IMR-90 (cell line): ENCODE results near the gene XAB2. TPM values are rescaled to one million over a fixed set of nuclear protein-coding genes. Genes with fewer than 3 reads are reported as not detected.

Experiments
- ATAC-seq: fragments of 200-7000 bp; cut with Tn5 transposase; 2 replicates; pipeline ENCODE4 v1.9.1; 2020; ENCODE audit warnings: low read depth, mild to moderate bottlenecking, moderate library complexity
- BruUV-seq: library from RNA; stranded (reverse); fragments of 400-500 nt; replicated peaks from 2 replicates; lab custom pipeline; 2021; lab: Mats Ljungman, UMichigan
- CTCF ChIA-PET: fragments of 300-600 bp; formaldehyde crosslinking; extraction: SDS; loops from one replicate; lab custom pipeline; 2021; ENCODE audit warnings: antibody characterized with exemption; lab: Yijun Ruan, JAX
- POLR2A ChIA-PET: fragments of 300-600 bp; sonication (Branson Sonifier 250); formaldehyde crosslinking; loops from one replicate; lab custom pipeline; 2022; ENCODE audit warnings: antibody characterized with exemption; ENCODE audit not compliant: unreplicated experiment; lab: Charles Lee
- DNase-seq: peaks from one replicate; pipeline ENCODE4 v3.0.0; 2013
- H2AFZ ChIP-seq: replicated peaks from 2 replicates; pipeline ENCODE3; 2013; ENCODE audit warnings: low read length, mild to moderate bottlenecking; ENCODE audit not compliant: poor library complexity
- H2AK5ac ChIP-seq: 2 replicates; pipeline ENCODE4 v1.6.1; 2013; ENCODE audit warnings: low read depth, low read length, inconsistent platforms
- H2AK9ac ChIP-seq: replicated peaks from 2 replicates; pipeline ENCODE3; 2013; ENCODE audit warnings: mild to moderate bottlenecking, low read depth, low read length, moderate library complexity; ENCODE audit not compliant: poor library complexity
- H2BK120ac ChIP-seq: 2 replicates; pipeline ENCODE4 v1.6.1; 2013; ENCODE audit warnings: low read depth, low read length, inconsistent platforms
- H2BK15ac ChIP-seq: 3 replicates; pipeline ENCODE4 v1.6.1; 2013; ENCODE audit warnings: low read depth, low read length, inconsistent platforms
- H2BK20ac ChIP-seq: 2 replicates; pipeline ENCODE4 v1.6.1; 2013; ENCODE audit warnings: low read depth, mild to moderate bottlenecking, inconsistent platforms, low read length, moderate library complexity
- H2BK5ac ChIP-seq: 2 replicates; pipeline ENCODE4 v1.6.1; 2013; ENCODE audit warnings: mild to moderate bottlenecking, low read depth, low read length, inconsistent platforms; ENCODE audit not compliant: poor library complexity, severe bottlenecking
- H3K14ac ChIP-seq: replicated peaks from 2 replicates; pipeline ENCODE4 v1.6.1; 2013; ENCODE audit warnings: low read depth, low read length, inconsistent platforms
- H3K18ac ChIP-seq: 2 replicates; pipeline ENCODE4 v1.6.1; 2013; ENCODE audit warnings: low read depth, low read length, control low read depth
- H3K23ac ChIP-seq: 2 replicates; pipeline ENCODE4 v1.6.1; 2013; ENCODE audit warnings: low read depth, low read length, inconsistent platforms
- H3K27ac ChIP-seq: 2 replicates; pipeline ENCODE4 v1.5.1; 2013; ENCODE audit warnings: mild to moderate bottlenecking, control low read depth, low read length; ENCODE audit not compliant: insufficient read depth
- H3K27me3 ChIP-seq: 2 replicates; pipeline ENCODE4 v1.6.1; 2013; ENCODE audit warnings: low read length; ENCODE audit not compliant: control insufficient read depth, insufficient read depth
- H3K36me3 ChIP-seq: 2 replicates; pipeline ENCODE4 v1.6.1; 2013; ENCODE audit warnings: low read length, mixed read lengths; ENCODE audit not compliant: control insufficient read depth, insufficient read depth
- H3K4ac ChIP-seq: 2 replicates; pipeline ENCODE4 v1.6.1; 2013; ENCODE audit warnings: low read depth, low read length, inconsistent platforms
- H3K4me1 ChIP-seq: 2 replicates; pipeline ENCODE4 v1.6.1; 2013; ENCODE audit warnings: low read length, mixed read lengths; ENCODE audit not compliant: control insufficient read depth, insufficient read depth
- H3K4me2 ChIP-seq: 2 replicates; pipeline ENCODE4 v1.6.1; 2013; ENCODE audit warnings: low read depth, mild to moderate bottlenecking, control low read depth, low read length, moderate library complexity
- H3K4me3 ChIP-seq: 2 replicates; pipeline ENCODE4 v1.5.1; 2013; ENCODE audit warnings: low read depth, mild to moderate bottlenecking, control low read depth, low read length, moderate library complexity; ENCODE audit not compliant: insufficient read depth
- H3K56ac ChIP-seq: 2 replicates; pipeline ENCODE4 v1.6.1; 2013; ENCODE audit warnings: low read length, inconsistent platforms; ENCODE audit not compliant: insufficient read depth; ENCODE audit errors: extremely low read depth
- H3K79me1 ChIP-seq, 2 experiments: 2 replicates each; pipeline ENCODE4 v1.6.1; 2013; ENCODE audit warnings: low read length in 2 of 2, inconsistent platforms in 1 of 2, low read depth in 1 of 2
- H3K9ac ChIP-seq: 2 replicates; pipeline ENCODE4 v1.6.1; 2013; ENCODE audit warnings: low read depth, low read length, control low read depth
- H3K9me1 ChIP-seq: 2 replicates; pipeline ENCODE4 v1.6.1; 2013; ENCODE audit warnings: low read length, inconsistent platforms; ENCODE audit not compliant: insufficient read depth
- H3K9me3 ChIP-seq: 2 replicates; pipeline ENCODE4 v1.6.1; 2013; ENCODE audit warnings: low read length; ENCODE audit not compliant: control insufficient read depth, insufficient read depth
- H4K20me1 ChIP-seq: 2 replicates; pipeline ENCODE4 v1.6.1; 2013; ENCODE audit warnings: low read length, inconsistent platforms; ENCODE audit not compliant: insufficient read depth
- H4K5ac ChIP-seq: 2 replicates; pipeline ENCODE4 v1.6.1; 2013; ENCODE audit warnings: mild to moderate bottlenecking, low read depth, low read length, control low read depth
- H4K8ac ChIP-seq, 2 experiments: 2 replicates each; pipeline ENCODE4 v1.6.1; 2013; ENCODE audit warnings: low read depth in 2 of 2, low read length in 2 of 2, control low read depth in 1 of 2, inconsistent platforms in 1 of 2
- H4K91ac ChIP-seq: 2 replicates; pipeline ENCODE4 v1.6.1; 2013; ENCODE audit warnings: low read depth, low read length, inconsistent platforms; ENCODE audit not compliant: insufficient read depth
- CHD1 ChIP-seq: IDR thresholded peaks from 2 replicates; pipeline ENCODE4 v1.6.1; 2012; ENCODE audit warnings: low read depth, low read length, improper control_type of control experiment
- ELK1 ChIP-seq: fragments of 150-350 bp; IDR thresholded peaks from 2 replicates; pipeline ENCODE4 v1.6.1; 2016; ENCODE audit warnings: low read depth, mild to moderate bottlenecking, low read length, moderate library complexity, borderline replicate concordance
- FOS ChIP-seq: fragments of 150-350 bp; IDR thresholded peaks from 2 replicates; pipeline ENCODE4 v1.6.1; 2016; ENCODE audit warnings: low read depth, low read length
- MAFK ChIP-seq: IDR thresholded peaks from 2 replicates; pipeline ENCODE4 v1.6.1; 2012; ENCODE audit warnings: low read depth, low read length, improper control_type of control experiment
- NFE2L2 ChIP-seq: fragments of 150-350 bp; IDR thresholded peaks from 2 replicates; pipeline ENCODE4 v1.6.1; 2016; ENCODE audit warnings: low read depth, mild to moderate bottlenecking, low read length
- RAD21 ChIP-seq: IDR thresholded peaks from 2 replicates; pipeline ENCODE4 v1.6.1; 2012; ENCODE audit warnings: low read length, improper control_type of control experiment
- WGBS, 2 experiments: methylation state at CpG; one replicate each; pipeline versions ENCODE4 v1.1.5 to v1.1.7; 2013; ENCODE audit warnings: missing lambda C conversion rate in 2 of 2; ENCODE audit not compliant: insufficient read length in 1 of 2; ENCODE audit errors: extremely low coverage in 2 of 2; 5-methylcytosine and 5-hydroxymethylcytosine counted together
- dilution Hi-C: fragments of 300-500 bp; cut with HindIII; formaldehyde crosslinking; loops from one replicate; pipeline ENCODE4 v1.14.3; 2018; ENCODE audit warnings: low sequenced_read_pairs; ENCODE audit not compliant: unreplicated experiment
- in situ Hi-C: fragments of 300-500 bp; cut with MboI; formaldehyde crosslinking; loops from 3 replicates; pipeline ENCODE4 v1.14.3; 2019; ENCODE audit warnings: low sequenced_read_pairs, inconsistent platforms, mixed read lengths
- intact Hi-C: fragments of 100-400 bp; cut with micrococcal nuclease; formaldehyde crosslinking; loops from 2 replicates; pipeline ENCODE4 v1.10.0; 2022
- microRNA-seq, 2 experiments: library from miRNA; stranded (forward) in 1 of 2; unstranded in 1 of 2; fragments of 10-50 nt in 1 of 2; fragments of <30 nt in 1 of 2; gene quantifications in 1 of 2; microRNA quantifications in 1 of 2; one replicate each; pipeline versions ENCODE3 to v1.1.0; 2013 to 2020; ENCODE audit not compliant: insufficient read depth in 1 of 2, insufficient read length in 1 of 2, unreplicated experiment in 1 of 2
- polyA plus RNA-seq, 3 experiments: library from polyadenylated mRNA; depleted of rRNA; stranded (reverse); fragments of >200 nt; gene quantifications; 2 replicates each; pipeline ENCODE4 v1.2.3, GENCODE V29; 2012; ENCODE audit warnings: low replicate concordance in 1 of 3
- small RNA-seq, 5 experiments: library from RNA; depleted of rRNA; stranded (forward); fragments of <200 nt; gene quantifications; one replicate each; pipeline ENCODE3, GENCODE V24; 2012
- total RNA-seq: library from RNA; depleted of rRNA; stranded (reverse); fragments of >200 nt; gene quantifications from 2 replicates; pipeline ENCODE4 v1.2.3, GENCODE V29; 2012; rRNA removed

The XAB2 gene
- total and polyA plus RNA-seq, 2 of the 4 experiments (the other 2 are of a cell fraction), result 29.9 to 34.4 TPM

GRCh38 chr19:7570761-7571160 is 58.6 kb downstream of the XAB2 start:
- no peak for TF ChIP-seq FOS
- no peak for TF ChIP-seq CHD1
- no peak for TF ChIP-seq RAD21
- TF ChIP-seq MAFK, result no peak
- TF ChIP-seq NFE2L2, result no peak
- no peak for TF ChIP-seq ELK1
- Histone ChIP-seq H3K9me1 (no peaks in the 10 kb centered on the region), H3K14ac (no peak overlapping the region), H3K9ac (no peak overlapping the region), H3K36me3 (no peaks in the 10 kb centered on the region), H3K4ac (no peak overlapping the region), H3K56ac (no peak overlapping the region), H3K27me3 (no peaks in the 10 kb centered on the region), H3K4me1 (no peaks in the 10 kb centered on the region), H4K5ac (no peak overlapping the region), H3K23ac (no peak overlapping the region), H3K18ac (no peak overlapping the region), H2AFZ (no peak overlapping the region), H4K20me1 (no peaks in the 10 kb centered on the region), H3K4me3 (no peak overlapping the region), H2AK5ac (no peak overlapping the region), H2BK15ac (no peak overlapping the region), H2BK5ac (no peak overlapping the region), H2BK120ac (no peak overlapping the region), H3K79me1 (no peaks in the 10 kb centered on the region), H4K91ac (no peak overlapping the region), H4K8ac (no peak overlapping the region), H2AK9ac (no peak overlapping the region), H3K9me3 (no peaks in the 10 kb centered on the region), H3K27ac (no peak overlapping the region), H3K4me2 (no peak overlapping the region), H2BK20ac (no peak overlapping the region)
- dilution Hi-C loops (no loop called here), in situ Hi-C loops (no loop called here), intact Hi-C loops (no loop called here)
- DNase-seq (no peak), ATAC-seq (no peak)
- no CpG with 5 or more reads among the region's 5 CpGs for WGBS, 2 experiments
- CTCF ChIA-PET, result interaction anchor here (0.7 kb wide), 1 partner anchor 233 kb away, joined by 4 read pairs; no protein-coding TSS in a partner anchor
- BruUV-seq, result no TSS peak
- POLR2A ChIA-PET, result no interaction called here

Small RNAs within 50 kb of the gene (microRNA-seq; reads per million reads assigned to microRNA genes)
- gene MIR6792, result 0 reads per million in 2 experiments

Small RNAs within 50 kb of the gene (small RNA-seq; reads per million reads assigned to genes)
- gene MIR6792, result 0 reads per million in 5 experiments

Other genes with a start within 250 kb of the XAB2 start
- 0.72 and 1.1 TPM in 2 replicates for gene PEX11G, start 140.5 kb downstream of the XAB2 start, total RNA-seq
- 1.7 and 1.9 TPM in 2 replicates for gene PEX11G, start 140.5 kb downstream of the XAB2 start, polyA plus RNA-seq (2012; rRNA removed)
- 5.4 and 9.2 TPM in 2 replicates for gene ZNF358, start 113.4 kb downstream of the XAB2 start, total RNA-seq
- gene ZNF358, start 113.4 kb downstream of the XAB2 start, polyA plus RNA-seq (2012; rRNA removed), result 30.7 and 34.9 TPM in 2 replicates
- 2.5 and 3.4 TPM in 2 replicates for gene MCOLN1, start 106.9 kb downstream of the XAB2 start, total RNA-seq
- gene MCOLN1, start 106.9 kb downstream of the XAB2 start, polyA plus RNA-seq (2012; rRNA removed), result 19.6 and 24.3 TPM in 2 replicates
- 17.9 and 20.0 TPM in 2 replicates for gene PNPLA6, start 93.8 kb downstream of the XAB2 start, total RNA-seq
- 52.7 and 55.6 TPM in 2 replicates for gene PNPLA6, start 93.8 kb downstream of the XAB2 start, polyA plus RNA-seq (2012; rRNA removed)
- gene CAMSAP3, start 33.7 kb downstream of the XAB2 start, total RNA-seq, result not detected in 2 replicates
- not detected in 2 replicates for gene CAMSAP3, start 33.7 kb downstream of the XAB2 start, polyA plus RNA-seq (2012; rRNA removed)
- 1.4 and 5.3 TPM in 2 replicates for gene PET100, start 248 bp upstream of the XAB2 start, total RNA-seq
- 31.4 and 40.0 TPM in 2 replicates for gene PET100, start 248 bp upstream of the XAB2 start, polyA plus RNA-seq (2012; rRNA removed)
- not detected in 2 replicates for gene PCP2, start 4.2 kb upstream of the XAB2 start, total RNA-seq
- gene PCP2, start 4.2 kb upstream of the XAB2 start, polyA plus RNA-seq (2012; rRNA removed), result not detected in 2 replicates
- 3.9 and 8.6 TPM in 2 replicates for gene STXBP2, start 7.6 kb upstream of the XAB2 start, total RNA-seq
- 12.5 and 12.6 TPM in 2 replicates for gene STXBP2, start 7.6 kb upstream of the XAB2 start, polyA plus RNA-seq (2012; rRNA removed)
- gene RETN, start 39.5 kb upstream of the XAB2 start, total RNA-seq, result not detected in 2 replicates
- not detected in 2 replicates for gene RETN, start 39.5 kb upstream of the XAB2 start, polyA plus RNA-seq (2012; rRNA removed)
- gene MCEMP1, start 47.5 kb upstream of the XAB2 start, total RNA-seq, result not detected in 2 replicates
- gene MCEMP1, start 47.5 kb upstream of the XAB2 start, polyA plus RNA-seq (2012; rRNA removed), result 0.15 TPM in 1 of 2 replicates, not detected in the other
- 54.7 and 73.0 TPM in 2 replicates for gene TRAPPC5, start 51.3 kb upstream of the XAB2 start, total RNA-seq
- 109 and 185 TPM in 2 replicates for gene TRAPPC5, start 51.3 kb upstream of the XAB2 start, polyA plus RNA-seq (2012; rRNA removed)
- not detected in 2 replicates for gene FCER2, start 72.6 kb upstream of the XAB2 start, total RNA-seq
- not detected in 2 replicates for gene FCER2, start 72.6 kb upstream of the XAB2 start, polyA plus RNA-seq (2012; rRNA removed)
- not detected in 2 replicates for gene CLEC4G, start 102.6 kb upstream of the XAB2 start, total RNA-seq
- gene CLEC4G, start 102.6 kb upstream of the XAB2 start, polyA plus RNA-seq (2012; rRNA removed), result not detected in 2 replicates
- not detected in 2 replicates for gene CD209, start 118.0 kb upstream of the XAB2 start, total RNA-seq
- gene CD209, start 118.0 kb upstream of the XAB2 start, polyA plus RNA-seq (2012; rRNA removed), result not detected in 2 replicates
- not detected in 2 replicates for gene CLEC4M, start 133.7 kb upstream of the XAB2 start, total RNA-seq
- gene CLEC4M, start 133.7 kb upstream of the XAB2 start, polyA plus RNA-seq (2012; rRNA removed), result not detected in 2 replicates
- 12.7 and 15.0 TPM in 2 replicates for gene EVI5L, start 200.7 kb upstream of the XAB2 start, total RNA-seq
- gene EVI5L, start 200.7 kb upstream of the XAB2 start, polyA plus RNA-seq (2012; rRNA removed), result 14.6 and 15.0 TPM in 2 replicates
- not detected in 2 replicates for gene PRR36, start 244.8 kb upstream of the XAB2 start, total RNA-seq
- 0.02 and 0.06 TPM in 2 replicates for gene PRR36, start 244.8 kb upstream of the XAB2 start, polyA plus RNA-seq (2012; rRNA removed)